Osteoblast (primary cell): ENCODE data around the gene MYNN. TPM values are rescaled to one million over a fixed set of nuclear protein-coding genes. Genes with fewer than 3 reads are reported as not detected.

Experiments
- DNase-seq: peaks from one replicate; pipeline ENCODE4 v3.0.0; 2011; ENCODE audit warnings: low spot score, mixed read lengths; ENCODE audit not compliant: insufficient read length; ENCODE audit errors: missing footprints
- H2AFZ ChIP-seq: 2 replicates; pipeline ENCODE4 v1.6.0; 2011; ENCODE audit warnings: mild to moderate bottlenecking, low read length
- H3K27ac ChIP-seq: 2 replicates; pipeline ENCODE4 v1.5.1; 2011; ENCODE audit warnings: mild to moderate bottlenecking, low read depth, low read length, moderate library complexity
- H3K27me3 ChIP-seq: 2 replicates; pipeline ENCODE4 v1.6.0; 2012; ENCODE audit warnings: mild to moderate bottlenecking, control low read depth, inconsistent platforms, low read length, moderate library complexity; ENCODE audit not compliant: insufficient read depth
- H3K36me3 ChIP-seq: 2 replicates; pipeline ENCODE4 v1.5.1; 2011; ENCODE audit warnings: mild to moderate bottlenecking, low read length, control low read depth, moderate library complexity; ENCODE audit not compliant: insufficient read depth
- H3K4me1 ChIP-seq: 2 replicates; pipeline ENCODE4 v1.5.1; 2011; ENCODE audit warnings: mild to moderate bottlenecking, low read length, control low read depth, moderate library complexity; ENCODE audit not compliant: insufficient read depth
- H3K4me2 ChIP-seq: 2 replicates; pipeline ENCODE4 v1.6.0; 2011; ENCODE audit warnings: mild to moderate bottlenecking, low read length; ENCODE audit not compliant: insufficient read depth
- H3K4me3 ChIP-seq: fragments of 200-600 bp; sonication (generic); 3 replicates; pipeline ENCODE4 v1.5.1; 2012; ENCODE audit warnings: mild to moderate bottlenecking, low read length, inconsistent platforms; ENCODE audit not compliant: insufficient read depth
- H3K79me2 ChIP-seq: 2 replicates; pipeline ENCODE4 v1.6.0; 2012; ENCODE audit warnings: mild to moderate bottlenecking, low read length, control low read depth, inconsistent platforms; ENCODE audit not compliant: insufficient read depth
- H3K9me3 ChIP-seq: 2 replicates; pipeline ENCODE4 v1.5.1; 2011; ENCODE audit warnings: low read depth, low read length, control low read depth
- H4K20me1 ChIP-seq: 2 replicates; pipeline ENCODE4 v1.6.0; 2012; ENCODE audit warnings: mild to moderate bottlenecking, low read length, control low read depth; ENCODE audit not compliant: insufficient read depth
- CTCF ChIP-seq: IDR thresholded peaks from 2 replicates; pipeline ENCODE4 v1.5.1; 2011; ENCODE audit warnings: mild to moderate bottlenecking, low read depth, low read length, moderate library complexity; ENCODE audit errors: extremely low read depth
- total RNA-seq: library from RNA; depleted of rRNA; stranded (reverse); fragments of >200 nt; gene quantifications from 2 replicates; pipeline ENCODE4 v1.2.3, GENCODE V29; 2012

The MYNN gene
- total RNA-seq, 1 donor, result 22.1 TPM

GRCh38 chr3:169792359-169792758, 19.2 kb downstream of the MYNN start:
- no peaks in the 10 kb centered on the region for H3K9me3 ChIP-seq
- no peaks in the 10 kb centered on the region for H3K27me3 ChIP-seq
- no peaks in the 10 kb centered on the region for H4K20me1 ChIP-seq
- H3K27ac ChIP-seq, result no peak overlapping the region
- TF ChIP-seq CTCF, result no peak
- DNase-seq, result no peak
- H3K4me2 ChIP-seq, result no peak overlapping the region
- H3K4me3 ChIP-seq, result no peak overlapping the region
- H3K4me1 ChIP-seq, result peaks cover 4% of the 10 kb centered on the region
- no peak overlapping the region for H2AFZ ChIP-seq
- no peaks in the 10 kb centered on the region for H3K79me2 ChIP-seq
- peaks cover 10% of the 10 kb centered on the region for H3K36me3 ChIP-seq

GRCh38 chr3:169804681-169805080, 31.5 kb downstream of the MYNN start:
- Histone ChIP-seq H3K4me3 (no peak overlapping the region), H3K4me1 (no peaks in the 10 kb centered on the region), H3K9me3 (no peaks in the 10 kb centered on the region), H4K20me1 (no peaks in the 10 kb centered on the region), H3K36me3 (no peaks in the 10 kb centered on the region), H3K27ac (no peak overlapping the region), H2AFZ (no peak overlapping the region), H3K27me3 (no peaks in the 10 kb centered on the region), H3K4me2 (no peak overlapping the region), H3K79me2 (no peaks in the 10 kb centered on the region)
- no peak for DNase-seq
- TF ChIP-seq CTCF, result no peak

- Histone ChIP-seq H3K4me2 (no peak overlapping the region), H3K9me3 (no peaks in the 10 kb centered on the region), H3K27ac (no peak overlapping the region), H2AFZ (peak overlapping the region; percentile 69), H3K36me3 (no peaks in the 10 kb centered on the region), H3K4me3 (no peak overlapping the region), H4K20me1 (no peaks in the 10 kb centered on the region), H3K4me1 (peaks cover 16% of the 10 kb centered on the region), H3K27me3 (no peaks in the 10 kb centered on the region), H3K79me2 (no peaks in the 10 kb centered on the region)
- DNase-seq, result peak; percentile 9
- no peak for TF ChIP-seq CTCF
Observed at GRCh38 chr3:169809230-169809795, 36.1 kb downstream of the MYNN start.

- Histone ChIP-seq H3K9me3 (peaks cover 1% of the 10 kb centered on the region), H4K20me1 (no peaks in the 10 kb centered on the region), H3K36me3 (no peaks in the 10 kb centered on the region), H3K79me2 (no peaks in the 10 kb centered on the region), H3K4me1 (peaks cover 16% of the 10 kb centered on the region), H2AFZ (peak overlapping the region; percentile 98), H3K27ac (peak overlapping the region; percentile 52), H3K4me2 (peak overlapping the region; percentile 85), H3K4me3 (peak overlapping the region; percentile 78), H3K27me3 (no peaks in the 10 kb centered on the region)
- no peak for TF ChIP-seq CTCF
- peak; percentile 81 for DNase-seq
Observed at GRCh38 chr3:169811631-169812331, 38.6 kb downstream of the MYNN start.
